GM12878 (cell line): ENCODE results near the gene PPL. TPM values are rescaled to one million over a fixed set of nuclear protein-coding genes. Genes with fewer than 3 reads are reported as not detected.

Experiments used
- ATAC-seq: fragments of 200-7000 bp; cut with Tn5 transposase; 3 replicates; pipeline ENCODE4 v1.9.1; 2020; ENCODE audit warnings: mild to moderate bottlenecking, moderate library complexity
- BruUV-seq: library from RNA; stranded (reverse); fragments of 400-500 nt; replicated peaks from 2 replicates; lab custom pipeline; 2021; lab: Mats Ljungman, UMichigan
- CTCF ChIA-PET: fragments of 300-600 bp; sonication (Branson Sonifier 250); formaldehyde crosslinking; extraction: SDS; loops from one replicate; lab custom pipeline; 2021; ENCODE audit warnings: inconsistent platforms; lab: Yijun Ruan, JAX
- POLR2A ChIA-PET: fragments of 350-600 bp; formaldehyde crosslinking; extraction: SDS; loops from one replicate; lab custom pipeline; 2021; ENCODE audit warnings: inconsistent platforms; lab: Charles Lee
- RAD21 ChIA-PET: fragments of 300-600 bp; sonication (Branson Sonifier 250); formaldehyde crosslinking; loops from one replicate; lab custom pipeline; 2023; ENCODE audit warnings: antibody characterized with exemption; ENCODE audit not compliant: unreplicated experiment; lab: Charles Lee
- SMC1A ChIA-PET: fragments of 300-600 bp; sonication (Branson Sonifier 250); formaldehyde crosslinking; loops from one replicate; lab custom pipeline; 2023; ENCODE audit not compliant: unreplicated experiment, uncharacterized antibody; lab: Charles Lee
- DNase-seq: peaks from one replicate; pipeline ENCODE4 v3.0.0-alpha.2; 2011; ENCODE audit warnings: low read depth, low spot score
- FAIRE-seq: peaks from 3 replicates; lab custom pipeline; 2011; peaks lifted over from hg19 to GRCh38; lab: Jason Lieb, UNC
- H2AFZ ChIP-seq: 2 replicates; pipeline ENCODE4 v1.6.0; 2011; ENCODE audit warnings: low read depth, low read length, control low read depth; ENCODE audit not compliant: control insufficient read depth
- H3K27ac ChIP-seq: 2 replicates; pipeline ENCODE4 v1.5.1; 2011; ENCODE audit warnings: control low read depth; ENCODE audit not compliant: control insufficient read depth, insufficient read depth
- H3K27me3 ChIP-seq, 2 experiments: replicated peaks in 1 of 2; 2 replicates each; pipeline versions ENCODE4 v1.6.0 to v1.6.1; 2011; ENCODE audit warnings: low read length in 1 of 2; ENCODE audit not compliant: control insufficient read depth in 2 of 2, insufficient read depth in 2 of 2
- H3K36me3 ChIP-seq, 2 experiments: 2 replicates each; pipeline ENCODE4 v1.5.1; 2011; ENCODE audit warnings: low read length in 1 of 2; ENCODE audit not compliant: control insufficient read depth in 2 of 2, insufficient read depth in 2 of 2
- H3K4me1 ChIP-seq: 2 replicates; pipeline ENCODE4 v1.6.1; 2011; ENCODE audit warnings: mild to moderate bottlenecking, low read length, moderate library complexity, mixed read lengths; ENCODE audit not compliant: control insufficient read depth, insufficient read depth
- H3K4me2 ChIP-seq: 2 replicates; pipeline ENCODE4 v1.6.0; 2011; ENCODE audit warnings: control low read depth; ENCODE audit not compliant: control insufficient read depth, insufficient read depth
- H3K4me3 ChIP-seq: fragments of 200-600 bp; sonication (generic); 2 replicates; pipeline ENCODE4 v1.5.1; 2016
- H3K79me2 ChIP-seq: 2 replicates; pipeline ENCODE4 v1.6.0; 2011; ENCODE audit warnings: low read length; ENCODE audit not compliant: control insufficient read depth, insufficient read depth
- H3K9ac ChIP-seq: 2 replicates; pipeline ENCODE4 v1.8.0; 2011; ENCODE audit warnings: low read length, control low read depth, mixed read lengths; ENCODE audit not compliant: control insufficient read depth, insufficient read depth
- H3K9me3 ChIP-seq: replicated peaks from 3 replicates; pipeline ENCODE4 v1.5.1; 2011; ENCODE audit warnings: mild to moderate bottlenecking, low read length; ENCODE audit not compliant: control insufficient read depth, insufficient read depth
- H4K20me1 ChIP-seq: 2 replicates; pipeline ENCODE4 v1.6.0; 2011; ENCODE audit not compliant: control insufficient read depth, insufficient read depth
- GATAD2B ChIP-seq: fragments of 450-650 bp; conservative IDR thresholded peaks from 2 replicates; pipeline ENCODE4 v1.6.1; 2017; ENCODE audit warnings: low read depth, mild to moderate bottlenecking, moderate library complexity
- JUND ChIP-seq: IDR thresholded peaks from 2 replicates; pipeline ENCODE4 v1.6.1; 2012; ENCODE audit warnings: low read depth, mild to moderate bottlenecking, low read length, improper control_type of control experiment, moderate library complexity
- NRF1 ChIP-seq: conservative IDR thresholded peaks from 2 replicates; pipeline ENCODE4 v1.6.1; 2011; ENCODE audit warnings: mild to moderate bottlenecking, low read depth, low read length, improper control_type of control experiment
- PAX5 ChIP-seq: IDR thresholded peaks from 2 replicates; pipeline ENCODE4 v1.6.1; 2011; ENCODE audit warnings: low read depth, low read length, borderline replicate concordance
- PML ChIP-seq: IDR thresholded peaks from 2 replicates; pipeline ENCODE4 v1.6.1; 2012; ENCODE audit warnings: low read length, inconsistent platforms
- POU2F2 ChIP-seq: IDR thresholded peaks from 3 replicates; pipeline ENCODE4 v1.6.1; 2011; ENCODE audit warnings: low read depth, mild to moderate bottlenecking, low read length, borderline replicate concordance
- RAD21 ChIP-seq: IDR thresholded peaks from 2 replicates; pipeline ENCODE4 v1.6.1; 2011; ENCODE audit warnings: mild to moderate bottlenecking, low read depth, low read length, moderate library complexity; ENCODE audit not compliant: insufficient read depth
- SMC3 ChIP-seq: IDR thresholded peaks from 2 replicates; pipeline ENCODE4 v1.6.1; 2011; ENCODE audit warnings: low read length, improper control_type of control experiment, borderline replicate concordance
- SP1 ChIP-seq: IDR thresholded peaks from one replicate; pipeline ENCODE4 v1.6.1; 2011; ENCODE audit warnings: low read depth, low read length
- TAF1 ChIP-seq: IDR thresholded peaks from 2 replicates; pipeline ENCODE4 v1.6.1; 2011; ENCODE audit warnings: mild to moderate bottlenecking, low read depth, low read length, borderline replicate concordance
- TCF3 ChIP-seq: IDR thresholded peaks from 2 replicates; pipeline ENCODE4 v1.6.1; 2012; ENCODE audit warnings: low read depth, mild to moderate bottlenecking, low read length, borderline replicate concordance; ENCODE audit not compliant: insufficient read depth
- WGBS: methylation state at CpG from one replicate; pipeline ENCODE4 v1.1.6; 2016; ENCODE audit warnings: low lambda C conversion rate; ENCODE audit not compliant: insufficient replicate concordance, insufficient coverage; ENCODE audit errors: missing lambda C conversion rate; 5-methylcytosine and 5-hydroxymethylcytosine counted together
- in situ Hi-C: fragments of 300-500 bp; cut with MboI; formaldehyde crosslinking; loops from 9 replicates; pipeline ENCODE4 v1.14.3; 2018; ENCODE audit warnings: mixed read lengths
- intact Hi-C: fragments of 100-400 bp; cut with micrococcal nuclease; formaldehyde crosslinking; loops from one replicate; pipeline ENCODE4 v1.14.2; 2022; ENCODE audit not compliant: unreplicated experiment
- polyA plus RNA-seq, 11 experiments: library from polyadenylated mRNA; depleted of rRNA in 4 of 11; unstranded in 6 of 11; stranded (reverse) in 5 of 11; fragments of >200 nt; fragmentation: Nextera tagmentation in 4 of 11; fragmentation: Illumina TruSeq in 1 of 11; extraction: Ambion mirVana in 4 of 11; extraction: Trizol in 1 of 11; gene quantifications; 1 replicate in 1 of 11; 2 replicates in 10 of 11; pipeline versions ENCODE4 v1.2.1 to v1.2.3, GENCODE V29; 2011 to 2016; ENCODE audit warnings: inconsistent platforms in 2 of 11, missing spikeins in 2 of 11, low read depth in 1 of 11
- total RNA-seq, 4 experiments: library from RNA; depleted of rRNA in 3 of 4; stranded (reverse); fragments of >200 nt in 3 of 4; fragmentation: Illumina TruSeq in 1 of 4; extraction: Trizol in 1 of 4; gene quantifications; 2 replicates each; pipeline versions ENCODE4 v1.2.1 to v1.2.3, GENCODE V29; 2013 to 2021
- TF ChIP-seq, protein P1 (sequence below): IDR thresholded peaks from 2 replicates; pipeline ENCODE4 v1.6.1; 2012; ENCODE audit warnings: improper control_type of control experiment, low read depth, low read length; ENCODE audit not compliant: insufficient replicate concordance

The PPL gene
- total and polyA plus RNA-seq, 10 of the 15 experiments (the other 5 are each of a cell fraction or from before 2014, with no cell fraction given): 0.03 to 0.47 (median 0.05) TPM; not detected in 2

DNA sequence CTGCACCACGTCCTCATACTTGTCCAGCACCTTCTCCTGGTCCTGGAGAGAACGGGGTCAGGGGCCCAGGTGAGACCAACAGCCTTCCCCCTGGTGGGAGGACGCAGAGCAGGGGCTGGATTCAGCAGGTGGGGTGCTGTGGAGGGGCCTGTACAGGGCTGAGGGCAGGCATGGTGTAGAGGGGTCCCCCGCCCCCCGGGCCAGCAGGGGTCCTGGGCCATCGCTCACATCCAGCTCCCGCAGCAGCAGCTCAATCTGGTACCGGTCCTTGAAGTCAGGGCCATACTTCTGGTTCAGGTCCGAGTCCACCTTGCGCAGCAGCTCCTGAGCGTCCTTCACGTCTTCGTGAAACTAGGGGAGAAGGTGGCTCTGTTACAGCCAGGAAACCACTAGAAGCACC is 41.6 kb downstream of the PPL start:
- H3K36me3 ChIP-seq: no peaks in the 10 kb centered on the region
- WGBS: 63% methylated on average over 13 of the region's 13 CpGs
- ChIA-PET SMC1A (interaction anchor here (0.6 kb wide), 1 partner anchor 1750 kb away, joined by 3 read pairs; no protein-coding TSS in a partner anchor), POLR2A (no interaction called here), CTCF (no interaction called here), RAD21 (no interaction called here)
- no peak for DNase-seq
- BruUV-seq: no TSS peak
- H3K9me3 ChIP-seq: no peaks in the 10 kb centered on the region; the same call in 2 of the 3 replicates
- no peak overlapping the region for H3K4me3 ChIP-seq
- no peak for TF ChIP-seq JUND
- TF ChIP-seq, protein P1, sequence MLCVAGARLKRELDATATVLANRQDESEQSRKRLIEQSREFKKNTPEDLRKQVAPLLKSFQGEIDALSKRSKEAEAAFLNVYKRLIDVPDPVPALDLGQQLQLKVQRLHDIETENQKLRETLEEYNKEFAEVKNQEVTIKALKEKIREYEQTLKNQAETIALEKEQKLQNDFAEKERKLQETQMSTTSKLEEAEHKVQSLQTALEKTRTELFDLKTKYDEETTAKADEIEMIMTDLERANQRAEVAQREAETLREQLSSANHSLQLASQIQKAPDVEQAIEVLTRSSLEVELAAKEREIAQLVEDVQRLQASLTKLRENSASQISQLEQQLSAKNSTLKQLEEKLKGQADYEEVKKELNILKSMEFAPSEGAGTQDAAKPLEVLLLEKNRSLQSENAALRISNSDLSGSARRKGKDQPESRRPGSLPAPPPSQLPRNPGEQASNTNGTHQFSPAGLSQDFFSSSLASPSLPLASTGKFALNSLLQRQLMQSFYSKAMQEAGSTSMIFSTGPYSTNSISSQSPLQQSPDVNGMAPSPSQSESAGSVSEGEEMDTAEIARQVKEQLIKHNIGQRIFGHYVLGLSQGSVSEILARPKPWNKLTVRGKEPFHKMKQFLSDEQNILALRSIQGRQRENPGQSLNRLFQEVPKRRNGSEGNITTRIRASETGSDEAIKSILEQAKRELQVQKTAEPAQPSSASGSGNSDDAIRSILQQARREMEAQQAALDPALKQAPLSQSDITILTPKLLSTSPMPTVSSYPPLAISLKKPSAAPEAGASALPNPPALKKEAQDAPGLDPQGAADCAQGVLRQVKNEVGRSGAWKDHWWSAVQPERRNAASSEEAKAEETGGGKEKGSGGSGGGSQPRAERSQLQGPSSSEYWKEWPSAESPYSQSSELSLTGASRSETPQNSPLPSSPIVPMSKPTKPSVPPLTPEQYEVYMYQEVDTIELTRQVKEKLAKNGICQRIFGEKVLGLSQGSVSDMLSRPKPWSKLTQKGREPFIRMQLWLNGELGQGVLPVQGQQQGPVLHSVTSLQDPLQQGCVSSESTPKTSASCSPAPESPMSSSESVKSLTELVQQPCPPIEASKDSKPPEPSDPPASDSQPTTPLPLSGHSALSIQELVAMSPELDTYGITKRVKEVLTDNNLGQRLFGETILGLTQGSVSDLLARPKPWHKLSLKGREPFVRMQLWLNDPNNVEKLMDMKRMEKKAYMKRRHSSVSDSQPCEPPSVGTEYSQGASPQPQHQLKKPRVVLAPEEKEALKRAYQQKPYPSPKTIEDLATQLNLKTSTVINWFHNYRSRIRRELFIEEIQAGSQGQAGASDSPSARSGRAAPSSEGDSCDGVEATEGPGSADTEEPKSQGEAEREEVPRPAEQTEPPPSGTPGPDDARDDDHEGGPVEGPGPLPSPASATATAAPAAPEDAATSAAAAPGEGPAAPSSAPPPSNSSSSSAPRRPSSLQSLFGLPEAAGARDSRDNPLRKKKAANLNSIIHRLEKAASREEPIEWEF: no peak
- TF ChIP-seq SP1: no peak
- TF ChIP-seq PAX5: no peak
- no peak for TF ChIP-seq POU2F2
- TF ChIP-seq SMC3: no peak
- no peak for TF ChIP-seq TCF3
- no peak for TF ChIP-seq GATAD2B
- TF ChIP-seq TAF1: no peak
- no peak for TF ChIP-seq NRF1
- TF ChIP-seq PML: no peak
- TF ChIP-seq RAD21: no peak
- intact Hi-C loops: no loop called here
- H3K4me1 ChIP-seq: no peaks in the 10 kb centered on the region
- H3K27ac ChIP-seq: no peak overlapping the region
- no peaks in the 10 kb centered on the region for H4K20me1 ChIP-seq
- H3K4me2 ChIP-seq: no peak overlapping the region
- no peak overlapping the region for H2AFZ ChIP-seq
- ATAC-seq: no peak
- H3K27me3 ChIP-seq: no peaks in the 10 kb centered on the region
- no peak for FAIRE-seq
- H3K9ac ChIP-seq: no peak overlapping the region
- in situ Hi-C loops: no loop called here
- no peaks in the 10 kb centered on the region for H3K79me2 ChIP-seq
